ACC112 (cell line): Measurements from ENCODE around the gene ZFHX3.

Experiments
- H2AFZ ChIP-seq: fragments of 200-600 bp; sonication (generic); one replicate; pipeline ENCODE4 v1.6.0; 2017; ENCODE audit warnings: antibody characterized with exemption, low read length; ENCODE audit not compliant: unreplicated experiment
- H3K27ac ChIP-seq: fragments of 200-600 bp; sonication (generic); 2 replicates; pipeline ENCODE4 v1.5.1; 2014; ENCODE audit warnings: low read depth, mild to moderate bottlenecking, antibody characterized with exemption, low read length, moderate library complexity
- H3K27me3 ChIP-seq: fragments of 200-600 bp; sonication (generic); 2 replicates; pipeline ENCODE4 v1.6.1; 2014; ENCODE audit warnings: mild to moderate bottlenecking, antibody characterized with exemption, low read length, moderate library complexity, mixed read lengths; ENCODE audit not compliant: insufficient read depth
- H3K36me3 ChIP-seq: fragments of 200-600 bp; sonication (generic); 2 replicates; pipeline ENCODE4 v1.6.1; 2016; ENCODE audit warnings: mild to moderate bottlenecking, antibody characterized with exemption, low read length, moderate library complexity, mixed read lengths; ENCODE audit not compliant: insufficient read depth
- H3K4me1 ChIP-seq: fragments of 200-600 bp; sonication (generic); one replicate; pipeline ENCODE4 v1.6.1; 2016; ENCODE audit warnings: low read length, mixed read lengths; ENCODE audit not compliant: insufficient read depth, unreplicated experiment, control insufficient read depth
- H3K4me3 ChIP-seq: fragments of 200-600 bp; sonication (generic); 2 replicates; pipeline ENCODE4 v1.5.1; 2014; ENCODE audit warnings: mild to moderate bottlenecking, low read depth, low read length
- H3K79me2 ChIP-seq: fragments of 200-600 bp; sonication (generic); one replicate; pipeline ENCODE4 v1.6.0; 2016; ENCODE audit warnings: low read length; ENCODE audit not compliant: control insufficient read depth, unreplicated experiment, insufficient read depth

The ZFHX3 gene

GRCh38 chr16:73020409-73020884 lies 27.5 kb downstream of the ZFHX3 start:
- no peaks in the 10 kb centered on the region for H3K27me3 ChIP-seq
- no peak overlapping the region for H2AFZ ChIP-seq
- H3K36me3 ChIP-seq = no peaks in the 10 kb centered on the region
- H3K27ac ChIP-seq = peak overlapping the region; percentile 99
- no peak overlapping the region for H3K4me3 ChIP-seq
- H3K4me1 ChIP-seq = peaks cover 38% of the 10 kb centered on the region
- peaks cover 74% of the 10 kb centered on the region for H3K79me2 ChIP-seq

GRCh38 chr16:73019457-73020362 lies 28.2 kb downstream of the ZFHX3 start:
- peak overlapping the region; percentile 65 for H3K4me3 ChIP-seq
- H2AFZ ChIP-seq = no peak overlapping the region
- no peaks in the 10 kb centered on the region for H3K36me3 ChIP-seq
- no peaks in the 10 kb centered on the region for H3K27me3 ChIP-seq
- peak overlapping the region; percentile 99 for H3K27ac ChIP-seq
- H3K79me2 ChIP-seq = peaks cover 73% of the 10 kb centered on the region
- H3K4me1 ChIP-seq = peaks cover 32% of the 10 kb centered on the region

- no peaks in the 10 kb centered on the region for H3K27me3 ChIP-seq
- H2AFZ ChIP-seq = no peak overlapping the region
- H3K4me1 ChIP-seq = peaks cover 32% of the 10 kb centered on the region
- H3K4me3 ChIP-seq = peak overlapping the region; percentile 65; the same call in 1 of the 2 replicates
- H3K36me3 ChIP-seq = no peaks in the 10 kb centered on the region
- H3K79me2 ChIP-seq = peaks cover 73% of the 10 kb centered on the region
- H3K27ac ChIP-seq = peak overlapping the region; percentile 99
These were observed 29.0 kb downstream of the ZFHX3 start for GRCh38 chr16:73018821-73019456.

GRCh38 chr16:73017321-73017720 lies 30.6 kb downstream of the ZFHX3 start:
- H3K79me2 ChIP-seq = peaks cover 74% of the 10 kb centered on the region
- no peak overlapping the region for H3K4me3 ChIP-seq
- peaks cover 32% of the 10 kb centered on the region for H3K4me1 ChIP-seq
- H3K27ac ChIP-seq = no peak overlapping the region
- H3K36me3 ChIP-seq = no peaks in the 10 kb centered on the region
- no peaks in the 10 kb centered on the region for H3K27me3 ChIP-seq
- no peak overlapping the region for H2AFZ ChIP-seq

GRCh38 chr16:73016488-73016830 lies 31.5 kb downstream of the ZFHX3 start:
- peaks cover 32% of the 10 kb centered on the region for H3K4me1 ChIP-seq
- no peak overlapping the region for H3K4me3 ChIP-seq
- H3K79me2 ChIP-seq = peaks cover 75% of the 10 kb centered on the region
- H3K27ac ChIP-seq = no peak overlapping the region
- H3K36me3 ChIP-seq = no peaks in the 10 kb centered on the region
- no peaks in the 10 kb centered on the region for H3K27me3 ChIP-seq
- no peak overlapping the region for H2AFZ ChIP-seq

- no peaks in the 10 kb centered on the region for H3K36me3 ChIP-seq
- no peak overlapping the region for H2AFZ ChIP-seq
- no peak overlapping the region for H3K27ac ChIP-seq
- peaks cover 27% of the 10 kb centered on the region for H3K4me1 ChIP-seq
- no peak overlapping the region for H3K4me3 ChIP-seq
- H3K79me2 ChIP-seq = peaks cover 75% of the 10 kb centered on the region
- H3K27me3 ChIP-seq = no peaks in the 10 kb centered on the region
These were observed 32.1 kb downstream of the ZFHX3 start for GRCh38 chr16:73015612-73016487.

- no peak overlapping the region for H2AFZ ChIP-seq
- H3K27me3 ChIP-seq = no peaks in the 10 kb centered on the region
- H3K36me3 ChIP-seq = no peaks in the 10 kb centered on the region
- H3K4me1 ChIP-seq = peaks cover 20% of the 10 kb centered on the region
- H3K79me2 ChIP-seq = peaks cover 82% of the 10 kb centered on the region
- H3K27ac ChIP-seq = no peak overlapping the region
- no peak overlapping the region for H3K4me3 ChIP-seq
These were observed 33.2 kb downstream of the ZFHX3 start for GRCh38 chr16:73014768-73015167.

- Histone ChIP-seq H3K36me3 (no peaks in the 10 kb centered on the region), H2AFZ (no peak overlapping the region), H3K27me3 (no peaks in the 10 kb centered on the region), H3K27ac (no peak overlapping the region), H3K79me2 (peaks cover 84% of the 10 kb centered on the region), H3K4me3 (no peak overlapping the region), H3K4me1 (peaks cover 14% of the 10 kb centered on the region)
These were observed 34.0 kb downstream of the ZFHX3 start for GRCh38 chr16:73013974-73014373.

- H3K27me3 ChIP-seq = no peaks in the 10 kb centered on the region
- no peak overlapping the region for H3K27ac ChIP-seq
- H3K4me1 ChIP-seq = peaks cover 12% of the 10 kb centered on the region
- no peaks in the 10 kb centered on the region for H3K36me3 ChIP-seq
- no peak overlapping the region for H2AFZ ChIP-seq
- H3K4me3 ChIP-seq = no peak overlapping the region
- peaks cover 87% of the 10 kb centered on the region for H3K79me2 ChIP-seq
These were observed 35.6 kb downstream of the ZFHX3 start for GRCh38 chr16:73012341-73012740.

GRCh38 chr16:73011926-73012325 lies 36.0 kb downstream of the ZFHX3 start:
- no peak overlapping the region for H3K27ac ChIP-seq
- peaks cover 87% of the 10 kb centered on the region for H3K79me2 ChIP-seq
- no peak overlapping the region for H2AFZ ChIP-seq
- no peak overlapping the region for H3K4me3 ChIP-seq
- H3K36me3 ChIP-seq = no peaks in the 10 kb centered on the region
- H3K4me1 ChIP-seq = peaks cover 12% of the 10 kb centered on the region
- no peaks in the 10 kb centered on the region for H3K27me3 ChIP-seq
